SKM-1 (cell line): ENCODE data around the gene OR13C3.
"Not testable (repeated sequence)": the region's sequence is repeated elsewhere in the genome, so short reads cannot be mapped to it uniquely, and the experiment has no call there.

Experiments used
- DNase-seq: peaks from one replicate; lab custom pipeline; 2025; ENCODE audit not compliant: unreplicated experiment; lab: John Stamatoyannopoulos, UW

OR13C3 gene

DNA sequence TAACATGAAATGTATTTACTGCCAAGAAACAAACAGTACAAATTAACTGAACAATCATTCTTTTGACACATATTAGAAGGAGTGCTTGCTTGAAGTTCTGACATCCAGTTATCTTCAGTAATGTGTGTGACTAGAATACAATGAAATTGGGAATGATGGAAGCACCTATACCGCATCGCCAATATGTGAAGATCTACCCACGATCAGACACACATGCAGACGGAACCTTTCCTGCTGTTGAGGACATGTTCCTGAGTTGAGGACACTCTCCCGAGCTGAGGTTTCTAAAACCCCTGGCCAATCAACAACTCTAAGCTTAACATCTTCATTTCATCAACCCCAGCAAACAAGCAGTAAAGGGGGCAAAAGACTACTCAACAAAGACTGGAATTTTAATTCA lies at the start of gene OR13C3:
Gene OR13C3 (minus strand): TSS at position 101 of the 400 bp plus-strand sequence. CDS start 133 bp downstream, outside the sequence.
- DNase-seq, result no peak

- DNase-seq, result no peak
Measured at GRCh38 chr9:104580562-104580961, 43.9 kb upstream of the OR13C3 start.

GRCh38 chr9:104577263-104577662 lies 40.6 kb upstream of the OR13C3 start:
- no peak for DNase-seq

DNA sequence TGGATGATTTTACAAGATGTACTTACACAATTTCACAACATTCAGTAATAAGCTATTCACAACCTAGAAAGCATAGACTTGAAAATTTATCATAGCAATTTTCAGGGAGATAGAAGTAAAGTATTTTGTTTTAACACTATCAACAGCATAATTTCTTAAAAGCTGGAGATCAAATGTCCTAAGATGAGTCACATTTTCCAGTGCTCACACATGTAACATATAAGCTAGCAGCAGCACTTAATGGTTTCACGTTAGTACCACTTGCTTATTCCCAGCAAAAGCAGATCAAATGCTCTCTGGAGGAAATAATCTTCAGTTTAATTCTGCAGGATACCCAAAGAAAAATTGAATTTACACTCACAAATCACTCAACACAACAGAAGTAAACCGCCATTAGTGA lies 38.8 kb upstream of the OR13C3 start:
- DNase-seq, result no peak

DNA sequence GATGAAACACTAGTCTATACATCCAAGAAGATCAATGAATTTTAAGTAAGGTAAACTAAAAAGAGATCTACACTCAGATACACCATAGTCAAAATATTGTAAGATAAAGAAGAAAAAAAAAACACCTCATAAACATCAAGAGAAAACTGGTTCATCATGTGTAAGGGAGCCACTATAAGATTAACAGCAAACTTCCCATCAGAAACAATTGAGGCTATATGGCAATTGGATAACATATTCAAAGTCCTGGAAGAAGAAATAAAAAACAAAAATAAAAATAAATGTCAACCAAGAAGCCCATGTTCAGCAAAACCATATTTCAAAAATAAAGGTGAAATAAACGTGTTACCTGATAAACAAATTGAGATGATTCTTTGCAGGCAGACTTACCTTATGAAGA lies 36.0 kb upstream of the OR13C3 start:
- DNase-seq, result no peak

GRCh38 chr9:104568868-104569267 lies 32.2 kb upstream of the OR13C3 start, which contains the start of gene OR13C8:
TSS of gene OR13C8 (plus strand) at chr9:104569168. CDS start at chr9:104569168, 0 bp downstream.
- DNase-seq, result no peak

GRCh38 chr9:104564358-104564757 lies 27.7 kb upstream of the OR13C3 start:
- no peak for DNase-seq

GRCh38 chr9:104556830-104557634 lies 20.4 kb upstream of the OR13C3 start:
- no peak for DNase-seq

GRCh38 chr9:104555521-104555920 lies 18.9 kb upstream of the OR13C3 start:
- DNase-seq, result no peak

- DNase-seq, result no peak
Measured at GRCh38 chr9:104553261-104553660, 16.6 kb upstream of the OR13C3 start.

DNA sequence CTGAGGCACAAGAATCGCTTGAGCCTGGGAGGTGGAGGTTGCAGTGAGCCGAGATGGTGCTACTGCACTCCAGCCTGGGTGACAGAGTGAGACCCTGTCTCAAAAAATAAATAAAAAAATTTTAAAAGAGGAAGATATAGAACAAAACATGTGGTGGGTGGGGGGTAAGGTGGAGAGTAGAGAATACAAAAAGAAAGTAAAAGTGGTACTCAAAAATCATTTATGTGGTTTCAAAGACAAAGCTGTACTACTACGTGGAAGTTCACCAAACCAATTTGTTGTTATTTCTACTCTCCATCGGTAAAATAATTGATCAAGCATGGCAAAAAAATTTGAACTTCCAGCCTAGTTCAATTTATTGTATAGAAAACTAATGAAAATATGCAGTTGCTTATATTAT lies 8.0 kb upstream of the OR13C3 start:
- no peak for DNase-seq

GRCh38 chr9:104539275-104539674 lies 2.6 kb upstream of the OR13C3 start:
- DNase-seq, result no peak

- no peak for DNase-seq
Measured at GRCh38 chr9:104527109-104527508, 9.5 kb downstream of the OR13C3 start, which contains the start of gene OR13C4. TSS of gene OR13C4 (minus strand) at chr9:104527209. CDS start at chr9:104527209, 0 bp downstream.

DNA sequence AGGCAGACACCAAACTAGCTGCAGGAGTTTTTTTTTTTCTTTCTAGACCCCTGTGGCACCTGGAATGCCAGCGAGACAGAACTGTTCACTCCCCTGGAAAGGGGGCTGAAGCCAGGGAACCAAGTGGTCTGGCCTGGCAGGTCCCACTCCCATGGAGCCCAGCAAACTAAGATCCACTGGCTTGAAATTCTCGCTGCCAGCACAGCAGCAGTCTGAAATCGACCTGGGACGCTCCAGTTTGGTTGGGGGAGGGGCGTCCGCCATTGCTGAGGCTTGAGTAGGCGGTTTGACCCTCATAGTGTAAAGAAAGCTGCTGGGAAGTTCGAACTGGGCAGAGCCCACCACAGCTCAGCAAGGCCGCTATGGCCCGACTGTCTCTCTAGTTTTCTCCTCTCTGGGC lies 16.4 kb downstream of the OR13C3 start:
- DNase-seq, result not testable (repeated sequence)

DNA sequence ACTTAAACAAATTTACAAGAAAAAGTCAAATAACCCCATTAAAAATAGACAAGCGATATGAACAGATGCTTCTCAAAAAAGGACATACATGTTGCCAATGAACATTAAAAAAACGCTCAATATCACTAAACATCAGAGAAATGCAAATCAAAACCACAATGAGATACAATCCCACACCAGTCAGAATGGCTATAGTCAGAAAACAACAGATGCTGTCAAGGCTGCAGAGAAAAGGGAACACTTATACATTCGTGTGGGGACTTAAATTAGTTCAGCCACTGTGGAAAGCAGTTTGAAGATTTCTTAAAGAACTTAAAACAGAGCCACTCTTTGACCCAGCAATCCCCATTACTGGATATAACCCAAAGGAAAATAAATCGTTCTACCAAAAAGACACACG lies 21.8 kb downstream of the OR13C3 start:
- no peak for DNase-seq

DNA sequence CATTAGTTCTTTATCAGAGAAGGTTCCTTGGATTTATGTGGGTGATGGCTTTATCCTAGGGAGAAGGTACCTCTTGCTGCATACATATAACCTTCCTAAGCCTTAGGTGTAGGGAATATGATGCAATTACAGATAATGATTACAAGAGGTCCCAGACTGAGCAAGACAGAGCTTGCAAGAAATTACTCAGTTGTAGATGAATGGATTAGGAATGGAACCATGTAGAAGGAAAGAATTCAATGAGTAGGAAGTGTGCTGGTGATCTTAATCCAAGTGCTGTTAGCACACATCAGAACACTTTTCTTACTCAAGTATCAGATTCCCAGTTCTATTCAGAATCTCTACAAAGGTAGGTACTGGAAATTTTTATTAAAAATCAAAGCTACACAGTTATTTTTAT lies 30.1 kb downstream of the OR13C3 start:
- no peak for DNase-seq

- no peak for DNase-seq
Measured at GRCh38 chr9:104503963-104504362, 32.7 kb downstream of the OR13C3 start, which contains the start of gene OR13F1. TSS of gene OR13F1 (plus strand) at chr9:104504263. CDS start at chr9:104504263, 0 bp downstream.

DNA sequence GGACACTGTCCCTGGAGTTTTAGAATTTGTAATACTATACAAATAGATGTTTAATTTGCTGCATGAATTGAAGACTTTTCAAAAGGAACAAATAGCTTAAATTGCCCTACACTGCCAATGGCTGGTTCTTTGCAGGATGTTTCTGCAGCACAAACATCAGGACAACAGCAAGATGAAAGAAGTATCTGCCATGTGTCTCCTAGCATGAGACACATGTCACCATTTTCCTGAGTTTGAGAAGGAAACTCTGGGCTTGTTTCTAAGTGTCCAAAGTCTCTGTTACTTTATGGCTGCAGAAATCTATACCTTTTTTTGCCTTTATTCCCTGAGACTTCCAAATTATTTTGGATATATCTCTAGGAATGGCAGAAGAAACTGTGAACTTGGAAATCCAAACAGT lies 33.2 kb downstream of the OR13C3 start:
- no peak for DNase-seq

DNA sequence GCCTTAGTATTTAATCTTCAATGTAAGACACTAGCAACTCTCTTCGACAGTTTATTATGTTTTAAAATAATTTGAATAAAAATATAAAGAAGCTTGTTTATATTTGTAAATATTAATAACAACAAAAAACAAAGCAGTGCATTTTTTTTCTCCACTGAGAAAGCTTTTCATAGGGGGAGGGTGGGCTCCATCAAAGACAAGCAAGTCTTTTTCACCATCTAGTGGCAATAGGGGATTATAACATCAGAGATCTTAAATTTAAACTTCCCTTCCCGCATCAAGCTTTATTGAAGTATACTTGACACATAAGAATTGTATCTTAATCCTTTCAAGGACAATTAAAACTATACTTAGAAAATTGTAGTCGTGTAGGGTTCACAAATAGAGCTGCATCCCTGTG lies 41.8 kb downstream of the OR13C3 start:
- DNase-seq, result no peak
